ENCODE results near the gene ARHGEF4.
"Not testable (repeated sequence)": the region's sequence is repeated elsewhere in the genome, so short reads cannot be mapped to it uniquely, and the experiment has no call there.

The ARHGEF4 gene

GRCh38 chr2:130884503-130884902 lies 47.8 kb downstream of the ARHGEF4 start:
- DNase-seq (ENCODE audit: low spot score), result no peak

DNA sequence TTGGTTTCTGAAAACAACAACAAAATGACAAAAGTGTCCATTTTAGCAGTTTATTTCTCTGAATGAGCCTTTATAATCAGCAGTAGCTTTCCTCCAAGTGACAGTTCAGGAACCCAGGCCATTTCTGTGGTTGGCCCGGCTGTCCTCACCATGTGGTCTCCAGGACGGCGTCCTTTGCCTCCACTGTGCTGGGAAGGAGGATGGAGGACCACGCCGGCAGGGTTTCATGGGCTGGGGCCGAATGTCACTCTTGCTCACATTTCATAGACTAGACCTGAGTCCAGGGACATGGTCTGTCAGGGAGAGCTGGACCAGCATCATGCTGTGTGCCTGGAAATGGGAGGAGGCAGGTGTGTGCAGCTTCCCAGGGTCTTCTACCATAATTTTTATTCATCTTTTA lies 50.9 kb downstream of the ARHGEF4 start:
- no peak for DNase-seq (ENCODE audit: low spot score)

DNA sequence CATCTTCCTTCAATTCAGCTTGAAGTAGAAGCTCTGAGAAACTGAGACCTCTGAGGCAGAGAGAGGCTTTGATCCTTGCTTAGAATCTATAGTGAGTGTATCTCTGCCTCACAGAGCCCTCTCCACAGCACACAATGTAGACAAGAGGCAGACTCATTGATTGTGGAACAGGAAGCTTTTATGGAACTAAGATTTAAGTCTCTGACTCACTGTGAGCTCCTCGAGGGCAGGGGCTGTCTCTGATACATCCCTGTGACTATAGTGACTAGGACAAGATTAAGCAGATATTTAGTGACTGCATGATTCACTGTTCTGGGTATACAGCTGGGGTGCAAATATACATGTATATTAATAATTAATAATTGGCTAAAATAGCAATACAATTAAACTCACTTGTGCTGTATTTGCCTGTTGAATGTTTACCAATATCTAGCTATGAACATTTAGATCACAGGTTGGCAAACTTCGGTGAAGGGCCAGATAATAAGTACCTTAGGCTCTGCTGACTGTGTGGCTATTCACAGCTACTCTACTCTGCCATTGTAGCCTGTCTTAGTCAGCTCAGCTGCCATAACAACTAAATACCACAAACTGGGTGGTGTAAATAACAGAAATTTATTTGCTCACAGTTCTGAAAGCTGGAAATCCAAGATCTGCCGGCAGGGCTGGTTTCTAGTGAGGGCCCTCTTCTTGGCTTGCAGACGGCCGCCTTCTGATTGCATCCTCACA lies 54.4 kb downstream of the ARHGEF4 start:
- DNase-seq (ENCODE audit: low spot score), result no peak

GRCh38 chr2:130891966-130892365 lies 55.3 kb downstream of the ARHGEF4 start:
- DNase-seq (ENCODE audit: low spot score), result no peak

GRCh38 chr2:130892793-130893785 lies 56.4 kb downstream of the ARHGEF4 start:
- DNase-seq (ENCODE audit: low spot score), result peak; percentile 47

- DNase-seq (ENCODE audit: low spot score), result no peak
These were observed 57.7 kb downstream of the ARHGEF4 start for GRCh38 chr2:130894326-130894942.

GRCh38 chr2:130896813-130897212 lies 60.1 kb downstream of the ARHGEF4 start:
- DNase-seq (ENCODE audit: low spot score), result no peak

DNA sequence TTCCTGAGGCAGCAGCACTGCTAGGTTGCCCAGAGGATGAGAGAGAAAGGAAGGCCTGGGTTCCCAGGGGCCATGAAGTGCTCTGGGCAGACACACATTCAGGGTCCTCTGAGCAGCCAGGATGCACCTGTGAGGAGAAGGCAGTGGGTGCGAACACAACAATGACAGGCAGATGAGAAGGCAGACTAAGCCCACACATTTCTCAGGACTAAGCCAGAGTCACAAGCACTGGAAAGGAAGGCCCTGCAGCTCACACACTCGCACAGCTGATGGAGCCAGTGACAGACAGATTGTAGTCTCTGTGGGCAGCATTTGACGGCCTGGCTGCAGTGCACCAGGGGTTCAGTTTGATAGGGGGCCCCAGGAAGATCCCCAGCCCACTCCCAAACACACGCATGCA lies 61.8 kb downstream of the ARHGEF4 start:
- no peak for DNase-seq (ENCODE audit: low spot score)

DNA sequence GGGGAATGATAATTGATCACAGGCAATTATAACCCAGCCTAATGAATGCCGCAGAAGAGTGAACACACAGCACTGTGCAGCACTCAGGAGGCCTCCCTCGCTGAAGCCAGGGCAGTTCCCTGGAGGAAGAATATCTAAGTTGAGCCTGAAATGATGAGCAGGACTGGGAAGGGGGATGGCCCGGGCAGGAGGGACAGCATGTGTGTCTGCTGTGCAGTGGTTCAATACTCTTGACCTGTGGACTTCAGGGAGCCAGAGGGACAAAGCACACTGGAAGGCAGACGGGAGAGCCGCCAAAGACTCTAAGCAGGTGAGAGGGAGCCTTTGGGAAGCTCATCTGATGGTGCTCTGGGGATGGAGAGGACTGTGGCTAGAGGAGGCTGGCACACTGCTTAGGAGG lies 62.6 kb downstream of the ARHGEF4 start:
- DNase-seq (ENCODE audit: low spot score), result no peak

DNA sequence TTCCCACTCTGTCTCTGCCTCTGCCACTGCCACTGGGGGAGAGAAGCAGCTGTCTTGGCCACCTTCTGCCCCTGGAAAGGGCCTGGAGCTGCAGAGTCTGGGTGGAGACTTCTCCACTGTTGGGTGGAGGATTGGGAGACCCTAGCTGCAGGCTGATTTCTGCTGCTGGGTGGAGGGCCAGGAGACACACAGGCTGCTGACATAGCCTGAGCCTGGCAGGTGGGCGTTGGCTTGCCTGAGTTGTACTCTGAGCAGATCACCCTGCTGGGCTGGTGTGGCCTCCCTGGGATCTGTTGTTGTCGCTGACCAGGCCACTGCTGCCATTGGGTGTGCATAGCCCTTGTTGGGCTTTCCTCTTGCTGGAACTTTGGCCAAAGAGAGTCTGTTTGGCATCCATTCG lies 64.3 kb downstream of the ARHGEF4 start:
- DNase-seq (ENCODE audit: low spot score), result no peak

DNA sequence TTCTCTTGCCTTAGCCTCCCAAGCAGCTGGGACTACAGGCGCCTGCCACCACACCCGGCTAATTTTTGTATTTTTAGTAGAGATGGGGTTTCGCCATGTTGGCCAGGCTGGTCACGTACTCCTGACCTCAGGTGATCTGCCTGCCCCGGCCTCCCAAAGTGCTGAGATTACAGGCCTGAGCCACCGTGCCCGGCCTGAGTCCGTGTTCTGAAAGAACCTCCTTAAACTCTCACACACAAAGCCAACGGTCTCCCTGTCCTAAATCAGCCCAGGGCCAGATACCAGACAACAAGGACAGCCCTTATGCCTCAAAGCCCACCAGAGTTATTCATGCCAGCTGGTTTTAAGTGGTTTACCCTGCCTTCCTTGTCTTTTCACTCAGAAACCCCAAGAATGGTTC lies 64.9 kb downstream of the ARHGEF4 start:
- not testable (repeated sequence) for DNase-seq (ENCODE audit: low spot score)

DNA sequence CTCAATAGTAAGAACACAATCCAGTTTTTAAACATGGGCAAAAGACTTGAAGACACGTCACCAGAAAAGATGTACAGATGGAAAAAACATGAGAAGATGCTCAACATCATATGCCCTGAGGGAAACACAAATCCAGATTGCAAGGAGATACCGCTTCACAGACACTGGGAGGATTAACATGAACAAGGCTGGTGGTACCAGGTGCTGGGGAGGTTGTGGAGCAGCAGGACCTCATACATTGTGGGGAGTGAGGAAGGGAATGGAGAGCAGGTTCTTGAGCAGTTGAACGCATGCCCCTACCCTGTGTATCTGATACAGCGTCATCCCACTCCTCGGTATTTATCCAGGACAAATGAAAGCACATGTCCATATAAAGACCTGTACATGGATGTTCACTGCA lies 72.1 kb downstream of the ARHGEF4 start:
- no peak for DNase-seq (ENCODE audit: low spot score)

DNA sequence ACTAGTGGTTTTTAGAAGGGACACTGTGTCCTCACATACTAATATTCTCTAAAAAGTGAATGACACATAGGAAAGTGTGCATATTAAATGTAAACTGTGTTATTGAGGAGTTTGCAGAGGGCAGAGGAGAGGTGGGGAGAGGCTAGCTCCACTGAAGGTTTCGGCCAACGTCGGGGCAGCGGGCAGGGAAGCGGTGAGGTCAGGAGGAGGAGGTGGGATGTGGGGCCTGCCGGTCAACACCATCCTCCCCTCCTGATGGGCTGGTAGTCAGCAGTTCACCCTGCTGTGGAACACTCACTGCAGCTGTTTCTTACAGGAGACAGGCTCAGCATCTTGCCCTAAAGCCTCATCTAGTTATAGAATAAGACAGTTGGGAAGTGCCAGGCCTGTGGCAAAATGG lies 74.2 kb downstream of the ARHGEF4 start:
- DNase-seq (ENCODE audit: low spot score), result no peak

DNA sequence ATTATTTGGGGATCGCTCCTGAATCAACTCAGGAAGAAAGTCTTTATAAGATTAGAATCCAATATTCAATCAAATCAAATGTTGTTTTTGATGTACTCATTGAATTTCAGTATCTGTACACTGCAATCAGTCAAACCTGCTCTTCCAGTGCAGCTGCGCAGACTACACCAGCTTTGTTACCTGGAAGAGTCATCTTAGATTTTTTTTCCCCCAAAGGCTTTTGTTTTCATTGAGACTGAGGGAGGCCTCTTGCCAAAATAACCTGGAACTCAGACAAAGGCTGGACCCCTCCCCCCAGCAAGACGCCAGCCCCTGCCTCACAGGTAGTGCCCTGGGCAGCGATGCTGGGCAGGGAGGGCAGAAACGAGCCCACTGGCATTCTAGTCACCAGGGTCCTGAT lies 74.8 kb downstream of the ARHGEF4 start:
- DNase-seq (ENCODE audit: low spot score), result no peak

DNA sequence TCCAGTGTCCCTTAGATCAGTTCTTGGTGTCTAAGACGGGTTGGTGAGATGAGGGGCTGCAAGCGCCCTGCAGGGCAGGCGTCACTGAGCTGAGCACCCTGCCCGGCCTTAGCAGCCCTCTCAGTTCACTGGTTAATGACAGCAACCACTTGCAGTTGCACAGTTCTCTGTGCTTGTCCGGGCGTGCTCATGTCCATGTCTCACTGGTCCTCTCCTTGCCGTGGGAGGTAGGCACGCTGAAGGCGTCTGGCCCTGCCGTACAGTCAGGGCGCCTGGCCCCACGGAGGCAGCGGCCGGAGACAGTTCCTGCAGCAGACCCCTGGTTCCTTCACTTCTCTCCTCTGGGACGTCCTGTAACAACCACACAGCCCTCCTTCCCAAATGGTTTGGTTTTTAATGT lies 75.3 kb downstream of the ARHGEF4 start:
- DNase-seq (ENCODE audit: low spot score), result no peak

GRCh38 chr2:130912471-130912870 lies 75.8 kb downstream of the ARHGEF4 start:
- DNase-seq (ENCODE audit: low spot score), result no peak

DNA sequence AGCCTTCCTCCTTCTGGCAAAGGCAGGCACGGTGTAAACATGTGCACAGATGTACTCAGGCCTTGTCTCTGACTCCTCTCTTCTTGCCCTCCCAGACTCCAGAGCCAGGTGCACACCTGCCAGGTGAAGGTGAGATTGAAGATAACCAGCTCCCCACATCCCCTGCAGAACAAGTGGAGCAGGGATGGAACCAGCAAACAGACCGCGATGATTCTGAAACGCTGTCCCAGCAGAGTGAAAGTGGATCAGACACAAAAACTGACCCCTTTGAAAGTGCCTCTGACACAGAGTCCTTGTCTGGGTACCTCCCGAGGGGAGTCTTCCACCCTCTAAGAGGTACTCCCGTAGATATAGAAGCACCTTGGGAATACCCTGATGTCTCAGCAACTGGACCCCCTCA lies 77.2 kb downstream of the ARHGEF4 start:
- DNase-seq (ENCODE audit: low spot score), result no peak

DNA sequence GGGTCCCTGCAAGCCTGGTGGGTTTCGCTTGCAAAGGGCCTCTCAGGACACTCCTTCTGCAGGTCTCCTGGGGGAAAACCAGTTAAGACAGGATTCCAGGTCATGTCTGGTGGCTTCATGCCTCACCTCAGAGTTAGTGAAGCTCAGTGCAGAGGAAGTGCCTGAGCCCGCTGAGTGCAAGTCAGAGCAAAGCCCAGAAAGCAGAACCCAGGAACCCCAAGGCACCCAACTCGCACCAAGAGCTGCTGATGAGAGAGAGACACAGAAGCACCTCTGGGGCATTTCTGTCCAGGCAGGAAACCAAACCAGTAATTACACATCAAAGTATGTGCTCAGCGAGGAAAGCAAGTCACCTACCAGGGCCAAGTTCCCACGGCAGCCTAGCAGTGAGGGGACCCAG lies 78.4 kb downstream of the ARHGEF4 start:
- no peak for DNase-seq (ENCODE audit: low spot score)

- DNase-seq (ENCODE audit: low spot score), result no peak
These were observed 79.1 kb downstream of the ARHGEF4 start for GRCh38 chr2:130915595-130916437.

DNA sequence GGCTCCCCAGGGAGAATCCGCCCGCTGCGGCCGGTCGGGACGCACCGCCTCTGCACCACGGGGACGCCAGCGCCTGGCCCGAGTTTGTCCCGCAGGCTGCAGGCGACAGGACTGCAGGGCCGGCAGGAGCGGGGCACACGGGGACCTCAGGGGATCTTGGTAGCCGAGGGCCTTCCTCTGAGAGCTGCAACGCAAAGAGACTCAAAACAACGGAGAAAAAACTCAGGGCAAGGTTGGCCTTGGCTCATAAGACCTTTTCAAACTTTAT lies 79.7 kb downstream of the ARHGEF4 start:
- no peak for DNase-seq (ENCODE audit: low spot score)

GRCh38 chr2:130917006-130917688 lies 80.4 kb downstream of the ARHGEF4 start:
- no peak for DNase-seq (ENCODE audit: low spot score)

DNA sequence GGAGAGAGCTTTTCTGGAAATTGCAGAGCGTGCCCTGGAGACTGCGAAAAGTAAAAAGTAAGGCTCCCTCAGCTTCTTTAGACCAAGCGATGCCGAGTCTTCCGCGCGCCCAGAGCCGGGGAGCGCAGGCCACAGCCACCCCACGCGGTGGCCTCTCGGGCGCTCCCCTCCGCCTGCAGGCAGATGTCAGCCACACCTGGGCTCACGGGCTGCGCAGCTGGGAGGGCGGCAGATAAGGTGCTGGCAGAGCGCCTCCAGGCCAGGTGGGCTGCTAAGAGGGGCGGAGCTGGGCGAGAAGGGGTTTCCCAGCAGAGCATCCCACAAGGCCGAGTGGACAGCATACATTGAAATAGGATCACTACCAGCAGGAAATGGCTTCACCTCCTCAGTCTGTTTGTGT lies 81.7 kb downstream of the ARHGEF4 start:
- DNase-seq (ENCODE audit: low spot score), result no peak

Measured in left forelimb (tissue), 1 donor.